Stimulated activated CD8-positive, alpha-beta memory T cell treated with anti-CD3 and anti-CD28 coated beads, Interleukin-7, amount 100 ng/mL, for 24 hours (primary cell): ENCODE measurements around the gene ACSS1.
A peak's percentile ranks its signal among the peaks of the same experiment; 100 is the strongest.

Source experiments
- DNase-seq: peaks from one replicate; pipeline ENCODE4 v3.0.0-alpha.2; 2020; ENCODE audit warnings: low read depth

Gene ACSS1

DNA sequence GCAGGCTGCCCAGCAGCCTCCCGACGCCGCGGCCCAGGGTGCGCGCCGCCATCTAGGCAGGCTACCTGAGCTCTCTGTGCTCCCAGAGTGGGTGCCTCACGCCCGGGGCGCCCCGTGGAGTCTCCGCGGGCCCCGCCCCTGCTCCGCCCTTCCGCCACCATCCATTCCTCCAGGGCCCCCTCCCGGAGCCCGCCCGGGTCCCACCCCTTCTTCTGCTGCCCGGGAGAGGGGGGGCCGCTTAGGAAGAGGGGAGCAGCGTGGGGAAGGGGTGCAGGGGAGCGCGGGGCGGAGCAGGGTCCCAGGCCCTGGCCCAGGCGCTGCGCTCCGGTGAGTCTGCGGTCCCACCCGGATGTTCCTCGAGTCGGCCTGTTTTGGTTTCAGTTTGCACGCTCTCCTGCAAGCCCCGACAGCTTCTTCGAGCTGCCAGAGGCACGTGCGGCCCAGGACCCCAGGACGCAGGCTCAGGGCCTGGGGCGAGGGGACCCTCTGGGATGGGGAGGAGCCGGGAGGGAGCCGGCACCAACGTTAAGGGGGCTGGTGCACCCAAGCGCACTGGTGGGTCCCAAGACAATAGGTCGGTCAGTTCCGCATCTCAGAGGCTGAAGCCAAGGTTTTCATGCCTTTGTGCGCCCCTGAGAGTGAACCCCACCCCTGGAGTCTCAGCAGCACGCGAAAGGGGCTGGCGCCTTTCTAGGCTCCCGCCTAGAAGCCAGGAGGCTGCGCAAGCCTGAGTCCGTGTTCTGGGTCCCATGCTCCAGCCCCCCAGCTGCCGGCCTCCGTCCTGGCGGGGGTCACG is at the start of gene ACSS1:
TSS of gene ACSS1 (minus strand) at position 89 of the 796 bp plus-strand sequence. CDS start at position 52, 37 bp downstream.
- DNase-seq, result peak; percentile 41

DNA sequence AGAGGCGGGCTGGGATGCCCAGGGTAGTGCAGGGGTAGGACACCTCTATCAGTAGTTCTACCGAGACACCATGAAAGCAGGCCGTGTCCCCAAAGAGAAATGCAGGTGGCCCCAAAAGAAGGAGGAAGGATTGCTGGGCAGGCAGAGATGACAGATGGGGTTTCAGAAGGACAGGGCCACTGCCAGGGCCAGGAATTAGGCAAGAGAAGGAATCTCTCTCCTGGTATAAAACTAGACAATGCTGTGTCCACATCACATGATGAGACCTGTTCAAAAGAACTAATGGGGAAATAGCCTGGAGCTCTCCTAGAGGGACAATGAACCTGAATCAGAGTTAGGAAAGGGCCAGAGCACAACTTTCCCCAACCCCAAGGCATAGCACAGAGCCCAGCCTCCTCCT is 45.6 kb upstream of the ACSS1 start:
- DNase-seq, result no peak

DNA sequence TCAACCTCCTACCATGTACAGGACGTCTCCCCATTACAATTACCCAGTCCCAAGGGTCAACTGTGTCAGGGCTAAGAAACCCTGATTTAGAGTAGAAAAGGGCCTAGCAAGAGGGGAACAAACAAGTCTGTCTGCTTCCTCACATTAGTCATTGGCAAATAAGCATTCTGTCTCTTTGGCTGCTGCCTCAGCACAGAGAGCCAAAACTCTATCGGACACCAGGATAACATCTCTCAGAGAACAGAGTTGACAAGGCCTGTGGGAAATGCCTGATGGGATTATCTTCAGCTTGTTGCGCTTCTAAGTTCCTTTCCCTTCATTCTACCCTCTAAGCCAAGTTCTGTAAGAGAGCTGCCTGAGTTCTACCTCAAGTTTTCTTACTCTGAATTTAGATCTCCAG is 43.0 kb upstream of the ACSS1 start:
- no peak for DNase-seq

DNA sequence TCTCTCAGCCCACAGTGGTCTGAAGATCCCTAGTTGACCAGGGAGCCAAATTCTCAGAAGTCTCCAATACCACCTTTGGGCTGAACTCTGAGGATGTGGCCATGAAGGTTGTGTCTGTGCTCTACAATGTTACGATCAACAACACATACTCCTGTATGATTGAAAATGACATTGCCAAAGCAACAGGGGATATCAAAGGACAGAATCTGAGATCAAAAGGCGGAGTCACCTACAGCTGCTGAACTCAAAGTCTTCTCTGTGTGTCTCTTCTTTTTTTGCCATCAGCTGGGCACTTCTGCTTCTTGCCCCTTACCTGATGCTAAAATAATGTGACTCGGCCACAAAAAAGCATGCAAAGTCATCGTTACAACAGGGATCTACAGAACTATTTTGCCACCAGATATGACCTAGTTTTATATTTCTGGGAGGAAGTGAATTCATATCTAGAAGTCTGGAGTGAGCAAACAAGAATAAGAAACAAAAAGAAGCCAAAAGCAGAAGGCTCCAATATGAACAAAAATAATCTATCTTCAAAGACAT is 41.7 kb upstream of the ACSS1 start:
- DNase-seq, result no peak

DNA sequence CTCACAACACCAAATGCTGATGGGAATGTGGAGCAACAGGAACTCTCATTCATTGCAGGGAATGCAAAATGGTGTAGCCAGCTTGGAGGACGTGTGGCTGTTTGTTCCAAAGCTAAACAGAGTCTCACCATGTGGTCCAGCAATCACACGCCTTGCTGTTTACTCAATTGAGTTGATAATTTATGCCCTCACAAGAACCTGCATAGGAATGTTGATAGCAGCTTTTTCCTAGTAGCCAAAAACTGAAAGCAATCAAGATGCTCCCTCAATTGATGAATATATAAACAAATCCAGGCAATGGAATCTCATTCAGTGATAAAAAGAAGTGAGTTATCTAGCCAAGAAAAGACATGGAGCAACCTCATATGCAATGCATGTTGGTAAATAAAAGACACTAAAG is 39.6 kb upstream of the ACSS1 start:
- DNase-seq, result no peak

DNA sequence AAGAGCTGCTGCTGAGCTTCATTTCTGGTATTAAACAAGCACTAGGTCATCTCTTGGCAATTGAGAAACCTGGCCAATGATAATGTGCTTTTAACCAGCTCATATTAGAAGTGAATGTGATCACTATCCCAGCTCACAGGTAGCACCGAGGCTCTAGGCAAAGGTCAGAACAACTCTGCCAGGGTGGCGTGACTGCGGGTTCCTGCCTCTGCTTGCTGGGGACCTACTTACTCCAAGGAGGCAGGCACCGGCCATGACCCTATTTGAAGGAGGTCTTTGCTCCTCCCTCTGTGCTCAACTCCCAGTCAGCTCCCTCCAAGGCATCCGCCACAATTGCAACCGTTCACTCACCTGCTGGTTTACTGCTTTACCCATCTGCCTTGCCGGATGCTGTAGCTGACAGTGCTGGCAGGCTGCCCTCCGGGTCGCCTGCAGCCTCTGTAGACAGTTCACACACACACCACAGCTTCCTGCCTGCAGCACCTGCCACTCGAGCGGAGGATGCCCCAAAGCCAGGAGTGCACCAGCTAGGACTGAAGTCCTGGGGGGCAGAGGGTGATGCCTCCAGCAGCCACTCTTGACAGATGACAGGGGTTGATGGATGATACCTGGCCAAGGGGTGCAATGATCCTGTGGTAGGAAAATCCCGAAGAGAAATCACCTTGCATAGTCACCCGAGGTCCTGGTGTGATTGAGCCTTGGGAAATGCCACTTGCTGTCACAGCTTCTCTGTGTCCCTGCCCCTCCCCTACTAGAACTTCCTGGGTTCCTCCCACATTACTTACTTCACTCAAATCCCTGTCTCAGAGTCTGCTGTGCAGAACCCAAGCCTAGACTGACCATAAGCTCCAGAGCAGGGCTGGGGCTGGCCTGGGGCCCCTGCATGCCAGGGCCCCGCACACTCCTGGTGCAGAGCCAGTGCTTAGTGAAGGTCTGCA is 32.8 kb upstream of the ACSS1 start:
- peak; percentile 9 for DNase-seq

DNA sequence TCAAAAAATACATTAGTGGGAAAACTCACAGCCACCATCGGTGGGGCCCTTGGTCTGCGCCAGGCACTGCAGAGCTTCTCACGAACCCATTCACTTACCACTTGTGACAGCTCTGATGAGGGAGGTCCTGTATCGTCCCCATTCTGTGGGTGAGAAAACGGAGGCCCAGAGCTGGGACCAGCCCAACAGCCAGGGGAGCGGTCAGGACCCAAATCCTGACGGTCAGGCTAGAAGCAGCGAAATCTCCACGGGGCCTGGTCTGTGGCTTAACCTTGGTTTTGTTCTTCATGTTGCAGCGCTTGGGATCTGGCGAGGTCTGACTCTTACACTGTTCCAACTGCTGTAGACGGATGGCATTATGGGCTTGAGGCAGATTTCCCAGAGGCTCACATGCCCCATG is 31.7 kb upstream of the ACSS1 start:
- DNase-seq, result no peak

DNA sequence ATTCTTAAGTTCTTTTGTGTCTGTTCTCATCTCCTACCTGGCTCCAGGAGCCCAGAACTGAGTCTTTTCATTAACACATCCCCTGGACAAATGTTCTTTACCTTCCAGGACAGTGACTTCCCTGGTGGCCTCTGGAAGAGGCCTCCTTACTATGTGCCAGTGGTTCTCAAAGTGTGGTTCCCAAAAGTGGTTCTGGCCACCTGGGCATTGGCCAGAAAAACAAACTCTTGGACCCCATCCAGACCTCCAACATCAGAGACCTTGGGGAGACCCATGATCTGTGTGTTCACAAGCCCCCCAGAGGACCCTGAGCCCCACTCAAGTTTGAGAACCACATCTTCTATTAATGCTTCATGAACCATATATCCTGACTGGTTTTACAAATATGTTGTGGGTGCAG is 31.2 kb upstream of the ACSS1 start:
- no peak for DNase-seq

DNA sequence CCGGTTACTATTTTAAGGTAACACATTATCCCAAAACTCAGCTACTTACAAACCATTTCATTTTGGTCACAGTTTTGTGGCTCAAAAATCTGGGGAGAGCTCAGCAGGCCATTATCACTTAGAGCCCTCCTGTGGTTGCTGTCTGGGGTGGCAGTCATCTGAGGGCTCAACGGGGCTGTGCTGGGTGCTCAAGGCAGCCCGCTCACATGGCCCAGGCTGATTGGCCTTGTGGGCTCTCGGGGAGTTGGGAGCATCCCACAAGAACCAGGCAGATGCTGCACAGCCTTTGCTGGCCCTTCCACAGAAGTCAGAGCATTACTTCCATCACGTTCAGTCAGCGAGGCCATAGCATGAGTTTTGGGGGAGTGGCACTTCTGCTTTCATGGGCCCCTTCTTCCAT is 30.3 kb upstream of the ACSS1 start:
- no peak for DNase-seq

DNA sequence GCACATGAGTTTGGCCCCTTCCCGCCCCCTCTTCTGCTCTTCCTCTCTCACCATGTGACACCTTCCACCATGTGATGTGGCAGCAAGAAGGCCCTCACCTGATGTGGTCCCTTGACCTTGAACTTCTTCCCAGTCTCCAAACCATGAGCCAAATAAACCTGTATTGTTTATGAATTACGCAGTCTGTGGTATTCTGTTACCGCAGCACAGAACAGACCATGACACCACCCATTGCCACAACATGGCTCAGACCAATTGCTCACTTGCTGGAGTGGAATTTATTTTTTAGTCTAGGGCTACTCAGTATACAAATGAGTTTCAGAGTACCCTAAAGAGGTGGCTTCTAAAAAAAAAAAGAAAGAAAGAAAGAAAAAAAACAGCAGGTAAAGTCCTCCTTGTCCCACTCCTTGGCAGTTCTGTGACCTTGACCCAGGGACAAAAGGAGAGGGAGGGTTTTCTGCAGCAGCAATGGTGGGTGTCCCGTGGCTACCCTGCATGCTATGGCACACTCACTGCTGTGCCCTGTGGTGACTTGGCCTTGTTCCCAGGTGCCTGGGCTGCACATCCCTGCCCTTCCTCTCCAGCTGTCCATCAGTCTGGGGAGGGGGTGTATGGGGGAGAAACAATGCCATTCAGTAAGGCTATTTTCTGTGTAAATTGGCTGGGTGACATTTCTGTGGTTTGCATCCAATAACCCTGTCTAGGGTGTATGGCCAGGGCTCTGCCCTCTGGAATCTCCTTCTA is 29.4 kb upstream of the ACSS1 start:
- no peak for DNase-seq

DNA sequence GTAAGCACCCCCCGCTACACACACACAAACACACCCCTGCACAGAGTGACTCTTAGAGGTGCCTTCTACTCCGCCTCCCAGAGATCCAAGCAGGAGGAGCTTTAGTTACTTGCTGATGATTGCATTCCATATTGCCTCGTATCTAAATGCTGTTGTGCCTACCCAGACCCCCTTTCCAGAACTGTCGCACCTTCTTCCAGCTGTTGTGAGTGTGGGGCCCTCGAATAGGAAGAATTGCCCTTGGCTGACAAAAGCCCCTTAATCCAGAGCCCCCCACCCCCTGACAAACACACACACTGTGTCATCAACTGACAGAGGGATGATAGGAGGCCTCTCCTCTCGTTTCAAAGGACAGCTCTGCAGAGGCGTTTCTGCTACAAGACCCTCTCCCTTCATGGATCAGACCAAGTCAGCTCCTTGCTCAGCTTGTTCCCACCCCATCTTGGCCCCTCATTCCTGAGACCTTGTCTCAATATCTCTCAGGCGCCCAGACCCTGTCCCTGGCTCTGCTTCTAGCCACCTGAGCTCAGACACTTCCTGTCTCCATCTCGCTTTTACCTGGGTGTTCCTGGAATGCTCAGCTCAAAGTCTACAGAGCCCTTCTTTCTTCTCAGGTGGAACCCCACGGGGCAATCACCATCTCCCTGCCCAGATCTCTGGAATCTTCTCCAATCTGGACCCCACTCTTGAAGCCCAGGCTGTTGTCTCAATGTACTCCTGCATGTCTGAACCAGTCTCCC is 28.0 kb upstream of the ACSS1 start:
- no peak for DNase-seq

DNA sequence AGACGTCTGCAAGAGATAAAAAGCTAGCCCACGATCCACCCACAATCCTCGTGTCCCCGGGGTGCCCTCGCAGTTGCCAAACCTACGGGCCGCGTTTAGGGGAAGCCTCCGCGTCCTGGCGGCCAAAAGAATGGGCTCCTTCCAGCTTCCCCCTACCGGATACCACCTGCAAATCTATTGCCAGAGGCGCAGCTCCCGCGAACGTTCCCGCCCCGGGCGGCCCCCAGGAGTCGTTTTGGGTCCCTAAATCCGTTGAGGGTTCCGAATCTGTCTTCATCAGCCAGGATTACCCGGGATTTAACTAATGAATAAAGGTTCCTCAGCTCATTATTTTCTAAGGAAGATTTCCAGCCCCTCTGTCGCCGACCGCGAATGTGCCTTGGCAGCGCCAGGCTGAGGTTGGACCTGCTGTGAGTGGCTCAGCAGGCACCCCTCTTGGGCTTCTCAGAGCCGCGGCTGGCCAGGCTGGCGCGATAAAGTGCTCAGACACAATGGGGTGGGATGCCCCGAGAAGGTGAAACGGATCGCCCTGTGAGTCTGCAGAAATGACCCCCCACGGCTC is 26.8 kb upstream of the ACSS1 start:
- no peak for DNase-seq

DNA sequence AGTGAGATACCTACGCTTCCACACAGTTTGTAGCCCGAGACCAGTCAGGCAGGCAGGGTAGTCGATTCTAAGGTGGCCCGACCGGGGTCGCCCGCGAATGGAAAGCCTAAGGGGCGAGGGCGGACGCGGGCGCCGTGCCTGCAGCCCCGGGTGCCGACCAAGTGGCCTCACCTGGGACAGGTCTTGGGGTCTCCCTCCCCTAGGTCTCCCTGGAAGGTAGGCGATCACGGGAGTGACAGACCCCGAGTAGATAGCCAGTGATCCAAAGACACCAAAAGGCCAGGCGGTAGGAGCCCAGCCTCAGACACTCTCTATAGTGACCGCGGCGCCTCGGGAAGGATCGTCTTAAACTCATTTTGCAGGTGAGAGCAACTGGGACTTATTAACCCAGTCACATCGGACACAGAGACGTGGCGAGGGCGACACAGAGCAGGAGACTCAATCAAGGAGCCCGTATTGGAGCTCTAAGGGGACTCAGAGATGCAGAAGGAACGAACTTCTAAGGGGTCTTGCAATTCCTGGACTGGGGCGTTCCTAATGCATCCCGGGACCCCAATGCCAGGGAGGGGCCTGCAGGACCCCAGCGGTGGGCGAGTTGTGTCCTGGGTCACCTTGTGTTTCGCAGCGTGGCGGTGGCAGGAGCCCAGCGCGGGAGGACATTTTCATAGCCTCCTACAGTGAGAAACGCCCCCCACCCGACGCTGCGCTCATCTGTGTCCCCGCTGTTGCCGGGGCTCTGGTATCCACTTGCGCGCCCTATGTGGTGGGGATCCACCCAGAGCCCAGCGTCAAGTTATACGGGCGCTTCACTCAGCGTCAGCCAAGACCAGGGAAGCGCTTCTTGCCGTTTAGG is 26.1 kb upstream of the ACSS1 start:
- DNase-seq, result no peak

DNA sequence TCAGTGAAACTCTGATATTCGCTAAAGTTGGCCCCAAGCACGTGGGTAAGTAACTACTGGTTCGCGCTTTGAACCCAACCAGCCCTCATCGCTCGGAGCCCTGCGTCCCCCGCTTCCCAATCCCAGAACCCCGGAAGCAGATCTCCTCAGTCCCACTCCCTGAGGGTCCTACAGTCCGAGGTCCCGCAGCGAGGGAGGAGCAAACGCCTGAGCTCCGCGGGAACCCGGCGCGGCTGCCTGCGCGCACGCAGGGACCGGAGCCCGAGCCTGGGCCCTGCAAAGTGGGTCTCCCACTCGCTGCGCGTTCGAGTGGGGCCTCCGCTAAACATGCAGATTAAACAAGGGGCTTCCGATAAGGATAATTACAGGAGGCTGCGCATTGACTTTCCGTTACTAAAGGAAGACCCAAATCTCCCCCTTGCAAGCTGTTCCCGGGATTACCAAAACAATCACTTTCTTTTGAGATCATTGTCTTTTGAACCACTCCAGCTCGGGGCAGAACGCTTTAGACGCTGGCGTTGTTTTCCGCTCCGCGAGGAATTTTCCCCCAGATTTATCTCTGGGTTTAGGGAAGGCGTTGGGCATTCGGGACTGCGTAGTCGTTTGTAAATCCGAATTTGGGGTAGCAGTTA is 25.3 kb upstream of the ACSS1 start:
- no peak for DNase-seq

DNA sequence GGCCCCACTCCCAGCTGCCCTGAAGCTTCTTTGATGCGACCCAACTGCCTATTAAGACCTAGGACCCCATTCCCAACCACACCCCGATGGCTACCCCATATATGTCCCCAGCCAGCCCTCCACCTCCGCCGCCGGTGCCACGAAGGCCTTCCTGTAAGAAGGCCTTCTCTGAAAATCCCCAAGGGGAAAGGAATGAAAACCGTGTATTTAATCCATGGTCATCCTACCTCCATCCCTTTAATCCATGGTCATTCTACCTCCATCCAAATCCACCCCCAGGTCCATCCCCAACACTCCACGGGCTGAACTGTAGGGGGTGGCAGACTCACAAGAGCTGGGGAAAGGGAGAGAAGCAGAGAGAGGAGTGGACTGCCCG is 24.5 kb upstream of the ACSS1 start:
- DNase-seq, result no peak

DNA sequence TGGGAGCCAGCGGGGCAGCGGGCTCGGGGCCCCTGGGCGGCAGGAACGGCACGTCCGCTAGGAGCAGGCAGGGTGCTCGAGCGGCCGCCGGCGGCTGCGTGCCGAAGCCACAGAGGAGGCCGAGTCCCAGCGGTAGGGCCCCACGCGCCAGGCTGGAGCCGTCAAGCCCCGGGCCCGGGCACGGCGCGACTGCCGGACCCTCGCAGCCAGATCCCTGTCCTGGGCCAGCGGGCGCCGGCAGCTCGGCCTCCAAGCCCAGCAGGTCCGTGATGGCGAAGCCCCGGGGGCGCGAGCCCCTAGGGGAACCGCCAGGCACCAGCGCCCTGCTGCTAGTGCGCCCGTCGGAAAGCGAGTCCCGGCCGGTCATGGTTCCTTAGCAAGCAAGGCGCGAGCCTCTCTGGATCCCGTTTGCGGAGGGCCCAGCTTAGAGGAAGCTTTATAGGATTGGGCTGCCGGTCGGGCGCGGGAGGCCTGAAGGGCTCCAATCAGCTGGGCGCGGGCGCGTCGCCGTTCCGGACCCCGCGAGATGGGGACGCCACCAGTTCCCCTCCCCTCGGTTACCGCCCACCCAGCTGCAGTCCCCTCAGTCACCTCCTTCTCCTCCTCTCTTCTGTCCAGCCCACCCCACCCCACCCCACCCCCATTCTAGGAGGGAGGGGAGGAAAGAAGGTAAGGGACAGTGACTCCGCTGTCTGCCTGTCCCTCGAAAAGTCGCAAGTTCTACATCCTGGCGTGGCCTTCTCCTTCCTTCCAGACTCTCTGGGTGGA is 24.0 kb upstream of the ACSS1 start, which contains the start of gene VSX1:
TSS of gene VSX1 (minus strand) at position 412 of the 768 bp plus-strand sequence. CDS start at position 367, 45 bp downstream.
- no peak for DNase-seq

DNA sequence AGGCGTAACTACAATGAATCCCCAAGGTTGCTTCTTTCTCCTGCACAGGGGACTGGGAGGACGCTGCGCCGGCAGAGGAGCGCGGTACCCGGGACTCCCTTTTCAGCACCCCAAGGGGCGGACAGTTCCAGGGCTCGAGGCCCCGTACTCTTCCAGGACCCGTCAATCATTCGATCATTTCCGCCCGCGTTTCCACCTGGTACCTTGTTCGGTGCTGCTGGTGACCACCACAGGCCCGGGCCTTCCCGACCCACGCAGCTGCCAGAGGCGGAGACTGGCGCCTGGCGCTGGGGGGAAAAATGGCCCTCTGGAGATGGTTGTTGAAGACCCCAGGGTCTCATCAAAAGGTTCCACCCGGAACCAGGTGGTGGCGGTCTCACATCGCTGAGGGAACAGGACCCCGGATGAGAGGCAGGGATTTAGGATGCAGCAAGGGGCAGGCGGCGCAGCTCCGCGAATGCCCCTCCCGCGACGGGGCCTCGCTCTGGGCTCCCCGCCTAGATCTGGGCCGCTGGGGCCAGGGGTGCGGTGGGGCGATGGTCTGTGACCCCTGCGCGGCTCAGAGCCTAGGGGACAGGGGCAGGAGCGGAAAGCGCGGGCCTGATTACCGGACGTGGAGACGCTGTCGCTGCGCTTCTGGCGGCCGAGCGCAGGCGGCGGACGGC is 23.3 kb upstream of the ACSS1 start:
- DNase-seq, result no peak

DNA sequence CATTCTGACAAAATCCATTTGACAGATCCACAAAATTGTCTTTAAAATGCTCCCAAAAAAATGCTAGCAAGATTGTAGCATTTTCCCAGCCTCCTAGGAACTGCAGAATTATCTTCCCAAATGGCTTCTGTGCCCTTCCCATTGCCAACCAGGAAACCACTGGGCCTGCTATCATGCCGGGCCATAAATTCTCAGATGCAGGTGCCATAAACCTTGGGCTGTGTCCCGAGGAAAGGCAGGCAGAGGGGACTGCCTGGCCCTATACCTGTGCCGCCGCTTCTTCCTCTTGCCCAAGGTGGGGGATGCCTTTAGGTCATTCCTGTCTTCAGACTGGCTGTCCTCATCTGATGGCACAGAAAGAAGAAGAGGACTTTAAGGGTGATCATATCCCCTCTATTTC is 21.2 kb upstream of the ACSS1 start:
- no peak for DNase-seq
